IMR-90 (cell line): Measurements from ENCODE around the gene NR5A2. TPM values are rescaled to one million over a fixed set of nuclear protein-coding genes. Genes with fewer than 3 reads are reported as not detected.

ENCODE experiments used
- ATAC-seq: fragments of 200-7000 bp; cut with Tn5 transposase; 2 replicates; pipeline ENCODE4 v1.9.1; 2020; ENCODE audit warnings: low read depth, mild to moderate bottlenecking, moderate library complexity
- BruUV-seq: library from RNA; stranded (reverse); fragments of 400-500 nt; replicated peaks from 2 replicates; lab custom pipeline; 2021; lab: Mats Ljungman, UMichigan
- CTCF ChIA-PET: fragments of 300-600 bp; formaldehyde crosslinking; extraction: SDS; loops from one replicate; lab custom pipeline; 2021; ENCODE audit warnings: antibody characterized with exemption; lab: Yijun Ruan, JAX
- POLR2A ChIA-PET: fragments of 300-600 bp; sonication (Branson Sonifier 250); formaldehyde crosslinking; loops from one replicate; lab custom pipeline; 2022; ENCODE audit warnings: antibody characterized with exemption; ENCODE audit not compliant: unreplicated experiment; lab: Charles Lee
- DNase-seq: peaks from one replicate; pipeline ENCODE4 v3.0.0; 2013
- H2AFZ ChIP-seq: replicated peaks from 2 replicates; pipeline ENCODE3; 2013; ENCODE audit warnings: low read length, mild to moderate bottlenecking; ENCODE audit not compliant: poor library complexity
- H2AK5ac ChIP-seq: 2 replicates; pipeline ENCODE4 v1.6.1; 2013; ENCODE audit warnings: low read depth, low read length, inconsistent platforms
- H2AK9ac ChIP-seq: replicated peaks from 2 replicates; pipeline ENCODE3; 2013; ENCODE audit warnings: mild to moderate bottlenecking, low read depth, low read length, moderate library complexity; ENCODE audit not compliant: poor library complexity
- H2BK120ac ChIP-seq: 2 replicates; pipeline ENCODE4 v1.6.1; 2013; ENCODE audit warnings: low read depth, low read length, inconsistent platforms
- H2BK15ac ChIP-seq: 3 replicates; pipeline ENCODE4 v1.6.1; 2013; ENCODE audit warnings: low read depth, low read length, inconsistent platforms
- H2BK20ac ChIP-seq: 2 replicates; pipeline ENCODE4 v1.6.1; 2013; ENCODE audit warnings: low read depth, mild to moderate bottlenecking, inconsistent platforms, low read length, moderate library complexity
- H2BK5ac ChIP-seq: 2 replicates; pipeline ENCODE4 v1.6.1; 2013; ENCODE audit warnings: mild to moderate bottlenecking, low read depth, low read length, inconsistent platforms; ENCODE audit not compliant: poor library complexity, severe bottlenecking
- H3K14ac ChIP-seq: replicated peaks from 2 replicates; pipeline ENCODE4 v1.6.1; 2013; ENCODE audit warnings: low read depth, low read length, inconsistent platforms
- H3K18ac ChIP-seq: 2 replicates; pipeline ENCODE4 v1.6.1; 2013; ENCODE audit warnings: low read depth, low read length, control low read depth
- H3K23ac ChIP-seq: 2 replicates; pipeline ENCODE4 v1.6.1; 2013; ENCODE audit warnings: low read depth, low read length, inconsistent platforms
- H3K27ac ChIP-seq: 2 replicates; pipeline ENCODE4 v1.5.1; 2013; ENCODE audit warnings: mild to moderate bottlenecking, control low read depth, low read length; ENCODE audit not compliant: insufficient read depth
- H3K27me3 ChIP-seq: 2 replicates; pipeline ENCODE4 v1.6.1; 2013; ENCODE audit warnings: low read length; ENCODE audit not compliant: control insufficient read depth, insufficient read depth
- H3K36me3 ChIP-seq: 2 replicates; pipeline ENCODE4 v1.6.1; 2013; ENCODE audit warnings: low read length, mixed read lengths; ENCODE audit not compliant: control insufficient read depth, insufficient read depth
- H3K4ac ChIP-seq: 2 replicates; pipeline ENCODE4 v1.6.1; 2013; ENCODE audit warnings: low read depth, low read length, inconsistent platforms
- H3K4me1 ChIP-seq: 2 replicates; pipeline ENCODE4 v1.6.1; 2013; ENCODE audit warnings: low read length, mixed read lengths; ENCODE audit not compliant: control insufficient read depth, insufficient read depth
- H3K4me2 ChIP-seq: 2 replicates; pipeline ENCODE4 v1.6.1; 2013; ENCODE audit warnings: low read depth, mild to moderate bottlenecking, control low read depth, low read length, moderate library complexity
- H3K4me3 ChIP-seq: 2 replicates; pipeline ENCODE4 v1.5.1; 2013; ENCODE audit warnings: low read depth, mild to moderate bottlenecking, control low read depth, low read length, moderate library complexity; ENCODE audit not compliant: insufficient read depth
- H3K56ac ChIP-seq: 2 replicates; pipeline ENCODE4 v1.6.1; 2013; ENCODE audit warnings: low read length, inconsistent platforms; ENCODE audit not compliant: insufficient read depth; ENCODE audit errors: extremely low read depth
- H3K79me1 ChIP-seq, 2 experiments: 2 replicates each; pipeline ENCODE4 v1.6.1; 2013; ENCODE audit warnings: low read length in 2 of 2, inconsistent platforms in 1 of 2, low read depth in 1 of 2
- H3K9ac ChIP-seq: 2 replicates; pipeline ENCODE4 v1.6.1; 2013; ENCODE audit warnings: low read depth, low read length, control low read depth
- H3K9me1 ChIP-seq: 2 replicates; pipeline ENCODE4 v1.6.1; 2013; ENCODE audit warnings: low read length, inconsistent platforms; ENCODE audit not compliant: insufficient read depth
- H3K9me3 ChIP-seq: 2 replicates; pipeline ENCODE4 v1.6.1; 2013; ENCODE audit warnings: low read length; ENCODE audit not compliant: control insufficient read depth, insufficient read depth
- H4K20me1 ChIP-seq: 2 replicates; pipeline ENCODE4 v1.6.1; 2013; ENCODE audit warnings: low read length, inconsistent platforms; ENCODE audit not compliant: insufficient read depth
- H4K5ac ChIP-seq: 2 replicates; pipeline ENCODE4 v1.6.1; 2013; ENCODE audit warnings: mild to moderate bottlenecking, low read depth, low read length, control low read depth
- H4K8ac ChIP-seq, 2 experiments: 2 replicates each; pipeline ENCODE4 v1.6.1; 2013; ENCODE audit warnings: low read depth in 2 of 2, low read length in 2 of 2, control low read depth in 1 of 2, inconsistent platforms in 1 of 2
- H4K91ac ChIP-seq: 2 replicates; pipeline ENCODE4 v1.6.1; 2013; ENCODE audit warnings: low read depth, low read length, inconsistent platforms; ENCODE audit not compliant: insufficient read depth
- BHLHE40 ChIP-seq: fragments of 150-350 bp; IDR thresholded peaks from 2 replicates; pipeline ENCODE4 v1.6.1; 2016; ENCODE audit warnings: mild to moderate bottlenecking, low read depth, low read length
- CHD1 ChIP-seq: IDR thresholded peaks from 2 replicates; pipeline ENCODE4 v1.6.1; 2012; ENCODE audit warnings: low read depth, low read length, improper control_type of control experiment
- CTCF ChIP-seq: conservative IDR thresholded peaks from 2 replicates; pipeline ENCODE4 v1.5.1; 2012; ENCODE audit warnings: mild to moderate bottlenecking, low read depth, low read length, improper control_type of control experiment
- ELK1 ChIP-seq: fragments of 150-350 bp; IDR thresholded peaks from 2 replicates; pipeline ENCODE4 v1.6.1; 2016; ENCODE audit warnings: low read depth, mild to moderate bottlenecking, low read length, moderate library complexity, borderline replicate concordance
- MAFK ChIP-seq: IDR thresholded peaks from 2 replicates; pipeline ENCODE4 v1.6.1; 2012; ENCODE audit warnings: low read depth, low read length, improper control_type of control experiment
- MAZ ChIP-seq: IDR thresholded peaks from 2 replicates; pipeline ENCODE4 v1.6.1; 2012; ENCODE audit warnings: low read depth, mild to moderate bottlenecking, low read length, improper control_type of control experiment, moderate library complexity, borderline replicate concordance
- MXI1 ChIP-seq: IDR thresholded peaks from 2 replicates; pipeline ENCODE4 v1.6.1; 2012; ENCODE audit warnings: low read depth, mild to moderate bottlenecking, low read length, moderate library complexity, borderline replicate concordance
- POLR2A ChIP-seq: IDR thresholded peaks from 2 replicates; pipeline ENCODE4 v1.6.1; 2012; ENCODE audit warnings: mild to moderate bottlenecking, low read depth, low read length
- RCOR1 ChIP-seq: IDR thresholded peaks from 2 replicates; pipeline ENCODE4 v1.6.1; 2012; ENCODE audit warnings: mild to moderate bottlenecking, low read length, improper control_type of control experiment; ENCODE audit not compliant: insufficient replicate concordance
- SMC3 ChIP-seq: fragments of 150-350 bp; IDR thresholded peaks from 2 replicates; pipeline ENCODE4 v1.6.1; 2016; ENCODE audit warnings: low read depth, mild to moderate bottlenecking, antibody characterized with exemption, low read length, moderate library complexity
- WGBS, 2 experiments: methylation state at CpG; one replicate each; pipeline versions ENCODE4 v1.1.5 to v1.1.7; 2013; ENCODE audit warnings: missing lambda C conversion rate in 2 of 2; ENCODE audit not compliant: insufficient read length in 1 of 2; ENCODE audit errors: extremely low coverage in 2 of 2; 5-methylcytosine and 5-hydroxymethylcytosine counted together
- dilution Hi-C: fragments of 300-500 bp; cut with HindIII; formaldehyde crosslinking; loops from one replicate; pipeline ENCODE4 v1.14.3; 2018; ENCODE audit warnings: low sequenced_read_pairs; ENCODE audit not compliant: unreplicated experiment
- in situ Hi-C: fragments of 300-500 bp; cut with MboI; formaldehyde crosslinking; loops from 3 replicates; pipeline ENCODE4 v1.14.3; 2019; ENCODE audit warnings: low sequenced_read_pairs, inconsistent platforms, mixed read lengths
- intact Hi-C: fragments of 100-400 bp; cut with micrococcal nuclease; formaldehyde crosslinking; loops from 2 replicates; pipeline ENCODE4 v1.10.0; 2022
- polyA plus RNA-seq, 3 experiments: library from polyadenylated mRNA; depleted of rRNA; stranded (reverse); fragments of >200 nt; gene quantifications; 2 replicates each; pipeline ENCODE4 v1.2.3, GENCODE V29; 2012; ENCODE audit warnings: low replicate concordance in 1 of 3
- total RNA-seq: library from RNA; depleted of rRNA; stranded (reverse); fragments of >200 nt; gene quantifications from 2 replicates; pipeline ENCODE4 v1.2.3, GENCODE V29; 2012

NR5A2 gene
- total and polyA plus RNA-seq, 2 of the 4 experiments (the other 2 are of a cell fraction): 0.03 to 0.18 TPM

- H4K20me1 ChIP-seq: no peaks in the 10 kb centered on the region
- H3K18ac ChIP-seq: no peak overlapping the region
- peaks cover 3% of the 10 kb centered on the region; the same call in 1 of the 2 replicates for H3K9me1 ChIP-seq
- H3K4me3 ChIP-seq: no peak overlapping the region
- no peak overlapping the region for H3K14ac ChIP-seq
- H3K9ac ChIP-seq: no peak overlapping the region
- H4K8ac ChIP-seq: no peak overlapping the region
- DNase-seq (no peak), ATAC-seq (no peak)
- no peaks in the 10 kb centered on the region; the same call in 1 of the 2 replicates for H3K4me1 ChIP-seq
- ChIA-PET POLR2A (no interaction called here), CTCF (no interaction called here)
- no peak overlapping the region for H2AFZ ChIP-seq
- H2BK5ac ChIP-seq: no peak overlapping the region
- no peak overlapping the region for H2AK9ac ChIP-seq
- BruUV-seq: no TSS peak
- H3K9me3 ChIP-seq: no peaks in the 10 kb centered on the region
- H2AK5ac ChIP-seq: no peak overlapping the region
- no peak overlapping the region for H3K23ac ChIP-seq
- no peak for TF ChIP-seq CTCF
- no peak for TF ChIP-seq POLR2A
- no peak for TF ChIP-seq CHD1
- TF ChIP-seq SMC3: no peak
- TF ChIP-seq RCOR1: no peak
- no peak for TF ChIP-seq MXI1
- TF ChIP-seq ELK1: no peak
- no peak for TF ChIP-seq MAFK
- no peak for TF ChIP-seq MAZ
- no peak for TF ChIP-seq BHLHE40
- no peak overlapping the region for H4K5ac ChIP-seq
- dilution Hi-C loops: no loop called here
- no peak overlapping the region for H3K27ac ChIP-seq
- in situ Hi-C loops: no loop called here
- H3K36me3 ChIP-seq: no peaks in the 10 kb centered on the region
- no peaks in the 10 kb centered on the region for H3K27me3 ChIP-seq
- no peak overlapping the region for H2BK15ac ChIP-seq
- intact Hi-C loops: no loop called here
- H3K4ac ChIP-seq: no peak overlapping the region
- WGBS, 2 experiments: 94% methylated on average over 5 of the region's 13 CpGs; no CpG with 5 or more reads in 1 of the 2 experiments
- H4K91ac ChIP-seq: no peak overlapping the region
- H2BK120ac ChIP-seq: no peak overlapping the region
- H3K56ac ChIP-seq: no peak overlapping the region
- H2BK20ac ChIP-seq: no peak overlapping the region
- no peak overlapping the region for H3K4me2 ChIP-seq
- no peaks in the 10 kb centered on the region for H3K79me1 ChIP-seq
Measured at GRCh38 chr1:200147094-200147493, 119.6 kb downstream of the NR5A2 start.
